GM18502 (cell line): Measurements from ENCODE around the gene PLA2G4C.

Experiments used
- ATAC-seq: cut with Tn5 transposase; IDR thresholded peaks from one replicate; pipeline ENCODE4 v1.9.1; 2021; ENCODE audit warnings: mild to moderate bottlenecking; ENCODE audit not compliant: unreplicated experiment, poor library complexity

The PLA2G4C gene

DNA sequence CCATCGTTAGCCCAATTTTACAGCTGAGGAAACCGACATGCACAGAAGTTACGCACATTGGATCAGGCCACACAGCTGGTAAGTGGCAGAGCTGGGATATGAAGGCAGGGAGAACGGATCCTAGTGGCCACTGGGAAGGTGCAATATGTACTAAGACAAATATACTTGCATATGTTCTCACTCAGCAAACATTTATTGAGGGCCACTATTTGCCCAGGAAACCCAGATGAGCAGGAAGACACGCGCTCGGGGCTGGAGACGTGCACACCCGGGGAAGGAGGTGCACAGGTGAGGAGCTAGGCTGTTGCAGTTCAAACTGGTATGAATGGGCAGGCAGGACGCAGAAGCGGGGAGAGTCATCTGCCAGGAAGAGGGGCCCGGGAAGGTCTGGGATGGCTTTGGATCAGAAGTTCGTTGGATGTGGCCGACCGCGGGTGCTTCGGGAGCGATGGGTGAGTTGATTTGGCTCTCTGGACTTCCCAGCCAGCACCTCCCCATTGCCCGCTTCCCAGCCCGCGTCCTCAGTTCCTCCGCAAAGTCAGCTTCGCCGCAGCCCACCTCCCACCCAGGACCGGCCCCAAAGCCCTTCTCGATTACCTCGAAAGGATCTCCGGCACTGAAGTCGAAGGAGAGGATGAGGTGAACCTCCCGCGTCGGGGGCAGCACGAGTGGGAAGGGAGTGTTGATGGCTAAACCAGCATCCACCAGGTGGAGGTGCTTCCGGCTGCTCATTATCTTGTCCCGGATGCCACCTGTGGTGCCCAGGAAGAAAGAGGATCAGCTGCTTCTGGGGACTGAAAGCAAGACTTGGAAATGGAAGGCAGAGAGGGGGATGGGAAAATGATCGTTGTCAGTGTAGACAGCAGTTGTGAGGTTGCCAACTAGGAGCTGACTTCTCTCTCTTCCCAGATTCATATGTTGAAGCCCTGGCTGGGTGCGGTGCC is 48.9 kb downstream of the PLA2G4C start:
- ATAC-seq, result no peak

DNA sequence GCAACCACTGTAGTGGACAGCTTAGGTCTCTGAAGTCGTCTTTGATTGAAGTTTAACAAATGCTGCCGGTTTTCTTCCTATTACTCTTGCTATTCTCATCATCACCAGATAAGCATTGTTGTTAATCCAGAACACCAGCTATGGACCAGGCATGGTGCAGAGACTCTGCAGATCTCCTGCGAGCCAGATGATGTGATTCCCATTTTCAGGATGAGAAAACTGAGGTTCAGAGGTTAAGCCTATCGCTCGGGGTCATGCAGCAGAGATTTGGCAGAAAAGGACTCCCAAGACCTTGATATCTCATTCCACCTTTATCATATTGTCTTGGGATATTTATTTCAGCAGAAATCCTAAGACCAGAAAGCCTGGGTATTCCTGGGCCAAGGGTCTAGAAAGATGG is 50.2 kb downstream of the PLA2G4C start:
- ATAC-seq, result no peak

DNA sequence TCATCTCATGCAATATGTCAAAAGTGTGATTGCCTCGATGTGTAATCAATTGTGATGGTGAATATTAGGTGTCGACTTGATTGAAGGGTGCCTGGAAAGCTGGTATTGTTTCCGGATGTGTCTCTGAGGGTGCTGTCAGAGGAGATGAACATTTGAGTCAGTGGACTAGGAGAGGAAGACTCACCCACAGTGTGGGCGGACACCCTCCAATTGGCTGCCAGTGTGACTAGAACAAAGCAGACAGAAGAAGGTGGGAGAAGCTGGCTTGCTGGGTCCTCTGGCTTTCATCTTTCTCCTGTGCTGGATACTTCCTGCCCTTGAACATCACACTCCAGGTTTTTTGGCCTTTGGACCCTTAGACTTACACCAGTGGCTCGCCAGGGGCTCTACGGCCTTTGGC is 51.3 kb downstream of the PLA2G4C start:
- ATAC-seq, result no peak

DNA sequence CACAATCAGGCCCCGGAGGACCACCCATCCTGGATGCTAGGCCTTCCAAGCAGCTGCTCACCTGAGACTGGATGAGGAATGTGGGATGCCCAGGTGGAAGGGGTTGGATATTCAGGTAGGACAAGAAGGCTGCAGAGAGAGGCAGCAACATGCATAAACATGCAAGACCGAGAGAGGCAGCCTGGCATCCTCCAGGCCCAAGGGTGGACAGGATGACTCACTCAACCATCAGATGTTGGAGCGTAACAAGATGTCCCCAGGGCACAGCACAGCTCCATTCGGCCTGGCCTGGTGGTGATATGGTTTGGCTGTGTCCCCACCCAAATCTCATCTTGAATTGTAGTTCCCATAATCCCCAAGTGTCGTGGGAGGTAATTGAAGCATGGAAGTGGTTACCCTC is 56.8 kb downstream of the PLA2G4C start:
- ATAC-seq, result no peak

DNA sequence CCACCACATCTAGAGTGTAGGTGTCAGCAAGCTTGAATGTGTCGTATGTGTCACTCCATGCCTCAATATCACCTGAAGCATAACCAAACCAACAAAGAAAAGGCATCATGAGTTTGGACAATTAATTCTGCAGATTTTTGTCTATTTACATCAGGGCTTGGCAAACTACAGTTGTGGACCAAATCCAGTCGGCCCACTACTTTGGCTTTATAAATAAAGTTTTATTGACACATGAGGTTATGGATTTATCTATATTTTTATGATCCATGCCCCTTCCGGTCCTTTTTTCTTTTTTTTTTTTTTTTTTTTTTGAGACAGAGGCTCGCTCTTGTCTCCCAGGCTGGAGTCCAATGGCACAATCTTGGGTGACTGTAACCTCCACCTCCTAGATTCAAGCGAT is 57.5 kb downstream of the PLA2G4C start:
- no peak for ATAC-seq

DNA sequence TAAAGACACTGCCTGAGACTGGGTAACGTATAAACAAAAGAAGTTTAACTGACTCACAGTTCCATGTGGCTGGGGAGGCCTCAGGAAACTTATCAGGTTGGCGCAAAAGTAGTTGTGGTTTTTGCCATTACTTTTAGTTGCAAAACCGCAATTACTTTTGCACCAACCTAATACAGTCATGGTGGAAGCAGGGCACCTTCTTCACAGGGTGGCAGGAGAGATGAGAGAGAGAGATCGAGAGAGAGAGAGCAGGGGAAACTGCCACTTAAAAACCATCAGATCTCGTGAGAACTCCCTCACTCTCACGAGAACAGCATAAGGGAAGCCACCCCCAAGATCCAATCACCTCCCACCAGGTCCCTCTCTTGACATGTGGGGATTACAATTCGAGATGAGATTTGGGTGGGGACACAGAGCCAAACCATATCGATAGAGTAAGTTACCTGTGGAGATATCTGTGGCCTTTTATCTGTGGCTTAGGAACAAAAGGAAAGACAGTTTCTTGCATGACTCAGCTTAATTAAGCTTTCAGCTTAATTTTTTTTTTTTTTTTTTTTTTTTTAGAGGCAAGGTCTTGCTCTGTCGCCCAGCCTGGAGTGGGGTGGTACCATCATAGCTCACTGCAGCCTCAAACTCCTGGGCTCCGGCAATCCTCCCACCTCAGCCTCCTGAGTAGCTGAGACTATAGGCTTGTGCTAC is 59.1 kb downstream of the PLA2G4C start:
- no peak for ATAC-seq

DNA sequence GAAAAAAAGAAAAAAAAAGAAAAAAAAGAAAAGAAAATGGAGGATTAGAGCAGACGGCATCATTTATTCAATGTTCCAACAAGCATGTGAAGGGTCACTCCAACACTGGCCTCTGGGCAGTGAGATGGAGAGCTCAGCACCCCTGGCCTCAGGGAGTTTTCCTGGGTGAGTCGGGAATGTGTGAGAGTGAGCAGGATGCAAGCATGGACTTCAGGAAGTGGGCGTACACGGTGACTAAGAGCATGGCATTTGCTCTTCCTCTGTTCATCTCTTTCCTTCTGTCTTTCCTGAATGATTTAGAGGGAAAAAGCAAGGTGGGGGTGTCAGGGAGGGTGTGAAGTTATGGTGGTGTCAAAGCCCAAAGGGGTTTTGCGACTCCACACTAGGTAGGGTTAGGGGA is 66.1 kb downstream of the PLA2G4C start:
- no peak for ATAC-seq

DNA sequence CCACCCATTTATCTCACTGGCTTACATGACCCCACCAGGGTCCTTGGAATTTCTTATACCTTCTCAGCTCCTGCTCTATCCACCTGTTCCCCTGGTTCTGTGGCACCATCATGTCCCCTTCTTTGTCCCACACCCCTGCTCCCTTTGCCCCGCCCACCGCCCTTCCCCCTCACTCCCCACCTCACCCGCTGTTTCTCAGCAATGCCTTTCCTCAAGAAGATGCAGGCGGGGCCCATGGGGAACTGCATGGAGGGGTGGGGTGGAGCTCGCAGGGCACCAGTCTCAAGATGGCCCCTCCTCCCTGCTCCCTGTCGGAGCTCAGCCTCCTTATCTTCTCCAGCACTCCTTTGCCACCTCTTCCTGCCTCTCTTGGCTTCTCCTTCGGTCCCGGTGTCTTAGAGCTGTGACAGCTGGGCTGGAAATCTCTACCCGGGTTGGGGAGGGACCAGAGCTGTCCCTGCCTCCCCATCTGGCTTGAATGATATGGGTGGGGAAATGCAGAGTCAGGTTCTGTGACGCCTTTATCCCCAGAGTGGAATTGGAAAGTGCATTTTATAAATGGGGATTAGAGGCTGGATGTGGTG is 66.8 kb downstream of the PLA2G4C start, which contains the start of gene CABP5:
TSS of gene CABP5 (minus strand) at position 405 of the 584 bp plus-strand sequence. CDS start at position 248, 157 bp downstream.
- ATAC-seq, result no peak

DNA sequence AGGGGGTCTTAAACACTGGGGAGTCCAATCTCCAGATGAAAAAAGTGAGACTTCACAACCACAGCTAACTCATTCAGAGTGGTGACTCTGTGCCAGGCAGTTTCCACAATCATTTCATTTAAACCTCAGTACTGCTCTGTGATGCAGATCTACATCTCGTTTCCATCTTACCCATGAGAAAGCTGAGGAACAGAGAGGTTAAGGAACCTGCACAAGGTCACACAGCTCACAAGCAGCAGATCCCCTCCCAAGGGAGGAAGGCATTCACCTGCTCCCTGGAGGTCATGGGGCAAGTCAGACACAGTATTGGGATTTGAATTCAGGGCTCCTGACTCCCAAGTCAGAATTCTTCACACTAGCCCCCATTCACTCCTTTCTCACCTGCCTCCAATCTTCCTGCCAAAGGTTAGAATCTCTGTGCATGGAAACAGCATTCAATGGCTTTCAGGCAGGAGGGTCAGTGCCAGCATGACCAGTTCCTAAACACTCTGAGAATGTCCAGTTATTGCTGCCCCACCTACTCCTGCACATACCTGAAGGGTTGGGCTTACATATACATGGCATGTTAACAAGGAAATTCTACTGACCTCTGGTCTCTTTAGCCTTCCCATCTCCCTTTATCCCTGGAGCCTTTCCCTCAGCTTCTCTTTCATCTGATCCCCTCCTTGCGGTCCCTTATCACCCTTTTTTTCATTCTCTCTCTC is 68.6 kb downstream of the PLA2G4C start:
- ATAC-seq, result no peak

DNA sequence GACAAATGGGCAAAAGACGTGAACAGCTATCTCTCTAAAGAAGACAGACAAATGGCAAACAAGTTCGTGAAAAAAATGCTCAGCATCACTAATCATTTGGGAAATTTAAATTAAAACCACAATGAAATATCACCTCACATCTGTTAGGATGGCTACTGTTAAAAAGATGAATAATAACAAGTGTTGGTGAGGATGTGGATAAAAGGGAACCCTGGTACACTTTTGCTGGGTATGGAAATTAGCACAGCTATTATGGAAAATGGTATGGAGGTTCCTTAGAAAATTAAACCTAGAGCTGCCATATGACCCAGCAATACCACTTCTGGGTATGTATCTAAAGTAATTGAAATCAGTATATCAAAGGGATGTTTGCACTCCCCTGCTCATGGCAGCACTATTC is 73.9 kb downstream of the PLA2G4C start:
- no peak for ATAC-seq

DNA sequence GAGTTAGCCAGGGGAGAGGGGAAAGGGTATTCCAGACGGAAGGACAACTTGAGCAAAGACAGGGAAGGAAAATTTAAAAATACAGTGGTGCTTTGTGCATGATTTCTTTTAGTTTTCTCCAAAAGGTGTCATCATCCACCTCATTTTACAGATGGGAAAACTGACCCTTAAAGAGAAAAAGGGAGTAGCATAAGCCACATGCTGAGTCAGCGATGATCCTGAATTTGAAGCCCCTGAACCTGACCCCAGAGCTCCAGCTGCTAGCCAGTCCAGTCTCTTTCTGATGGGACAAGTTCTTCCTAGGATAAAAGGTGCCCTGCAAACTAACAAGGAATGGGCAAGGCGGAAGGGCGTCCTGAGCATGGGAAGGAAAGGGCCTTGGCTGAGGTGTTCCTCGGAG is 77.0 kb downstream of the PLA2G4C start:
- no peak for ATAC-seq

DNA sequence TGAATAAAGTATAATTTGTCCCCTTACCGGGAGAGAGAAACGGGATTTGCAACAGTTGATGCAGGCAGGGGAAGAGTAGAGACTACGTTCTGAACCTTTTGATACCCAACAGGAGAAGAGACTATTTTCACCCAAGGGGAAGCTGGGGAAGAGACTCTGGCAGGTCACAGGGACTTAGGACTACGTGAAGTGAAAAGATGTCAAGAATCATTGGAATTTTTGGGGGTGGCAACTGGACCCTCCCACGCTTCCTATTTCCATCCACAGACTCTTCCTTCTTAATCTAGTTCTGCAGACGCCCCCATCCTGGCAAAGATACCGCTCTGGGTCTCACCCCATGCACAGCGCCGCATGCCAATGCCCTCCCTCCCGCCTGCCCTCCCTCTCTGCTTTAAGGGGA is 80.5 kb downstream of the PLA2G4C start:
- ATAC-seq, result no peak

DNA sequence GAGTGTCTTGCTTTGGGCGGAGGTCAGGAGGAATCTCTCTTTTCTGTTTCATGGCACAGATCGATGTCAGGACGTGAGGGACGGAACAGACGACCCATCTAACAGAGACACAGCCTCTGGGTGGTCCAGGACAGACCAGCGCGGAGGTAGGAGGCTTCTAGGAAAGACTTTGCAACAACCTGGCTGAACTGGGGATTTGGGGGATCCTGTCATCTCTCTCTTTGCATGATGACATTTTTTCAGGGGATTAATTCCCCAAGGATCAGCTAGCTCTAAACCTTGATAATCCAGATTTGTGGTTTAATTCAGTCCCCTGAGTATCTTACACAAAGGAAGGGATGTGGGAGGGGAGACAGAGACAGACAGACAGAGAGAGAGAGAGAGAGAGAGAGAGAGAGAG is 81.2 kb downstream of the PLA2G4C start:
- ATAC-seq, result no peak

DNA sequence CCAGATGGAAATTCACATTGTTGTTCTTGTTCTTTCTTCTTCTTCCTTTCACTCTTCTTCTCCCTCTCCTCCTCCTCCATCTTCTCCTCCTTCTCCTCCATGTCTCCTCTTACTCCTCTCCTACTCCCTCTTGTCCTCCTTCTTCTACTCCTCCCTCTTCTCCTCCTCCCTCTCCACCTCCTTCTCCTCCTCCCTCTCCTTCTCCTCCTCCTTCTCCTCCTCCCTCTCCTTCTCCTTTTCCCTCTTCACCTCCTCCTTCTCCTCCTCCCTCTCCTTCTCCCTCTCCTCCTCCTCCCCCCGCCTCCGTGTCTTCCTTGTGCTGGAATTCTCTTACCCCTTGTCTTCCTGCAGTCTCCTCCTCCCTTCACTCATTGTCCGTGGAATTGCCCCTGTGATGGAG is 85.1 kb downstream of the PLA2G4C start:
- no peak for ATAC-seq

DNA sequence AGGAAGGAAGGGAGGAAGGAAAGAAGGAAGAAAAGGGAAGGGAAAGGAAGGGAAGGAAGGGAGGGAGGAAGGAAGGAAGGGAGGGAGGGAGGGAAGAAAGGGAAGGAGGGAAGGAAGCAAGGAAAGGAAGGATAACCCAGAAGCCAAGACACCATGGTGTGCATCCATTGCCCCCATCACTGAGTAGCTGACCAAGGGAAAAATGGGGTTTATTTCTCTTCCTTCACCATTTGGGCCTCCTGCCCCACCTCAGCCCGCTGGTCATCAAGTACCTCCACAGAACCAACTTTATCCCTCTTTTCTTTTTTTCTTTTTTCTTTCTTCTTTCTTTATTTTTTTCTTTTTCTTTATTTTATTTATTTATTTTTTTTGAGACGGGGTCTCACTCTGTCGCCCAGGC is 87.1 kb downstream of the PLA2G4C start:
- no peak for ATAC-seq

DNA sequence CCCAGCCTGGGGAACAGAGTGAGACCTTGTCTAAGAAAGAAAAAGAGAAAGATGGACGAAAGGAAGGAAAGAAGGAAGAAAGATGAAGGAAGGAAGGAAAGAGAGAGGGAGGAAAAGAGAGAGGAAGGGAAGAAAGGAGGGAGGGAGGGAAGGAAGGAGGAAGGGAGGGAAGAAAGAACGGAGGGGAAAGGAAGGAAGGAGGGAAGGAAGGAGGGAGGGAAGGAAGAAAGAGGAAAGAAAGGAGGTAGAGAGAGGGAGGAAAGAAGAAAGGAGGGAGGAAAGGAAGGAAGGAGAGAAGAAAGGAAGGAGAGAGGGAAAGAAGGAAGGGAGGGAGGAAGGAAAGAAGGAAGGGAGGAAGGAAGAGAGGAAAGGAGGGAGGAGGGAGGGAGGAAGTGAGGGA is 87.6 kb downstream of the PLA2G4C start:
- ATAC-seq, result no peak

DNA sequence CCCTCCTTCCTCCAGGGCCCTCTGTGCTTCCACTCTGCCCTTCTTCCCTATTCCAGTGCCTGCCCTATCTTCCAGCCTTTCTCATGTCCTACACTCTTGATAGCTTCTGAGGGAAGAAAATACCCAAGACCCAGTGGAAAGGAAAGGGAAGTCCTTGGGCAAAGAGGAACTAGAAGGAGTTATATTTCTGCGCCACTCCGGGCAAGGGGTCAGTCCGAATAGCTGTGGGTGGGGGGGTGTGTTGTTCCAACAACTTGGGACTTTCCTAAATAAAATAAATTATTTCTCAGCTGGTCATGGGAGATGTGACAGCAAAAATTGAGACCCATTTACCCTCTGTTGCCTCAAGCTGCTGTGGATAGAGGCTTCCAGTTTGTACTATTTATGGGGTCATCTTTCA is 89.9 kb downstream of the PLA2G4C start:
- ATAC-seq, result no peak

DNA sequence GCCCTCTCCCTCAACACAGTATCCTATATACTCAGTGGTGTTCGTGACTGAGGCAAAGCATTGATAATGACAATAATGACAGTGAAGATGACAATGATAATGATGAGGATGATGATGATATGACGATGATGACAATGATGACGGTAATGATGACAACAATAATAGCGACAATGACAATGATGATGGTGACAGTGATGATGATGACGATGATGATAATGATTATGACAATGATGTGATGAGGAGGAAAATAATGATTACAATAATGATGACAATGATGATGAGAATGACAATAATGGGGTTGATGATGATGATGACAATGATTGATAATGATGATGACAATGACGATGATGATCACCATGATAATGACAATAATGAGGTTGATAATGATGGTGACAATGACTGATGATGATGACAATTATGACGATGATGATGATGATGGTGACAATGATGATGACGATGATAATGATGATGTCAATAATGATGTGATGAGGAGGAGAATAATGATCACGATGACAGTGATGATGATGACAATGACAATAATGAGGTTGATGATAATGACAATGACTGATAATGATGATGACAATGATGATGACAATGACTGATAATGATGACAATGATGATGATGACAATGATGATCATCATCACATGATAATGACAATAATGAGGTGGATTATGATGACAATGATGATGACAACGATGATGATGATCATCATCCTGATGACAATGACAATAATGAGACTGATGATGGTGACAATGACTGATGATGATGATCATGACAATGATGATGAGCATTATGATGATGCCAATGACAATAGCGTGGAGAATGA is 99.5 kb downstream of the PLA2G4C start:
- ATAC-seq, result no peak

DNA sequence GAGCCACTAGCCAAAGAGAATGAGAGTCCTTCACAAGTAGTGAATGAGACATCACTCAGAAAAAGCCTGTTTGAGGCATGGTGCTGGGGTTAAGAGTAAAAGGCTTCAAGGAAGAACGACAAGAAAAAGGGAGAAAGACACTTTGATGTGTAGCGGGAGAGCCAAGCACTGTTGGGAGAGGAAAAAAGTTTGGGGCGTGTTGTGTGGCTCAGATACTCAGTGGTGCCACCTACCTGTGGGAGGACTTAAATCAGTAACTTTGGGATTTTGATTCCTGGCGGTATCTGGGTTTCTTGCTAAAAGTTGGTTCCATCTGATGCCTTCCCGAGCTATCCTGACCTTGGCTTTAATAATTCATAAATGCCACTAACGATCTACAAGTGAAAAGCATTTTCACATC is 103.9 kb downstream of the PLA2G4C start:
- ATAC-seq, result no peak

DNA sequence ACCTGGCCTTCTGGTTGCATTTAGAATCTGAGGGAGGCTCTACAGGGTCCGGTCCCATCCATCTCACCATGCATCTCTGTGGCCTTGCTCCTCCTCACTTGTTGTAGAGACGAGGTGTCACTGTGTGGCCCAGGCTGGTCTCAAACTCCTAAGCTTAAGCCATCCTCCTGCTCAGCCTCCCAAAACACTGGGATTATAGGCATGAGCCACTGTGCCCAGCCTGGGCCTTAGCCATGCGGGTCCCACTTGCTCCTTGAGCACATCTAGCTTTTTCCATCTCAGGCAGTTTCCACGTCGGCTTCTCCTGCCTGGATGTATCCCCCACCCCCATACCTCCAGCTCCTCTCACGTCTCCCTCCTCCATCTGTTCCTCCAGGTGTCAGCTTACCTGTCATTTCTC is 106.4 kb downstream of the PLA2G4C start:
- ATAC-seq, result no peak
